ENCODE measurements around the gene MBTPS2.

The MBTPS2 gene

GRCh38 chrX:21839334-21840192 is at the start of gene MBTPS2:
Gene MBTPS2, plus strand, starts transcription at chrX:21839617. Its CDS starts 118 bp downstream, at chrX:21839735.
- peak within 1 kb of the TSS; percentile 56 for H3K4me3 ChIP-seq (ENCODE audit: low read depth, low read length)
- no peak for TF ChIP-seq CTCF (IDR thresholded peaks at IDR 0.05; ENCODE audit: borderline replicate concordance, insufficient read depth, low read depth, low read length)

GRCh38 chrX:21798677-21799219 is 40.7 kb upstream of the MBTPS2 start:
- no peak overlapping the region for H3K4me3 ChIP-seq (ENCODE audit: low read depth, low read length)

GRCh38 chrX:21799767-21800166 is 39.6 kb upstream of the MBTPS2 start:
- no peak for TF ChIP-seq CTCF (IDR thresholded peaks at IDR 0.05; ENCODE audit: borderline replicate concordance, insufficient read depth, low read depth, low read length)
- no peak overlapping the region for H3K4me3 ChIP-seq (ENCODE audit: low read depth, low read length)

More at GRCh38 chrX:21798677-21799219, 40.7 kb upstream of the MBTPS2 start:
- no peak for TF ChIP-seq CTCF (IDR thresholded peaks at IDR 0.05; ENCODE audit: borderline replicate concordance, insufficient read depth, low read depth, low read length)

- no peak for TF ChIP-seq CTCF (IDR thresholded peaks at IDR 0.05; ENCODE audit: borderline replicate concordance, insufficient read depth, low read depth, low read length)
- H3K4me3 ChIP-seq (ENCODE audit: low read depth, low read length), result no peak overlapping the region
Measured at GRCh38 chrX:21800344-21800770, 39.1 kb upstream of the MBTPS2 start.

- H3K4me3 ChIP-seq (ENCODE audit: low read depth, low read length), result no peak overlapping the region
- no peak for TF ChIP-seq CTCF (IDR thresholded peaks at IDR 0.05; ENCODE audit: borderline replicate concordance, insufficient read depth, low read depth, low read length)
Measured at GRCh38 chrX:21802054-21802670, 37.3 kb upstream of the MBTPS2 start.

- TF ChIP-seq CTCF (IDR thresholded peaks at IDR 0.05; ENCODE audit: borderline replicate concordance, insufficient read depth, low read depth, low read length), result no peak
- no peak overlapping the region for H3K4me3 ChIP-seq (ENCODE audit: low read depth, low read length)
Measured at GRCh38 chrX:21802839-21803238, 36.6 kb upstream of the MBTPS2 start.

Measured in GM12875 (cell line).